Kidney tubule cell (primary cell): ENCODE results near the gene BRD3.
"Not testable (repeated sequence)": the region's sequence is repeated elsewhere in the genome, so short reads cannot be mapped to it uniquely, and the experiment has no call there.

Source experiments
- DNase-seq: peaks from one replicate; pipeline ENCODE4 v3.0.0-alpha.2; 2018; ENCODE audit warnings: low spot score

Gene BRD3

GRCh38 chr9:134067904-134068743 is at the start of gene BRD3:
TSS of gene BRD3 (minus strand) at chr9:134068026. CDS start at chr9:134053477, 14,549 bp downstream.
- peak; percentile 94 for DNase-seq

DNA sequence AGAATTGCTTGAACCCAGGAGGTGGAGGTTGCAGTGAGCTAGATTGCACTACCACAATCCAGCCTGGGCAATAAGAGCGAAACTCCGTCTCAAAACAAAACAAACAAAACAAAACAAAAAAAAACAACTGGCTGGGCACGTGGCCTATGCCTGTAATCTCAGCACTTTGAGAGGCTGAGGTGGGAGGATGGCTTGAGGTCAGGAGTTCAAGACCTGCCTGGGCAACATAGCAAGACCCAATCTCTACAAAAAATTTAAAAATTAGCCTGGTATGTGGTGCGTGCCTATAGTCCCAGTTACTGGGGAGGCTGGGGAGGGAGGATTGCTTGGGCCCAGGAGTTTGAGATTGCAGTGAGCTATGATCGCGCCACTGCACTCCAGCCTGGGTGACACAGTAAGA is 44.7 kb upstream of the BRD3 start:
- no peak for DNase-seq

DNA sequence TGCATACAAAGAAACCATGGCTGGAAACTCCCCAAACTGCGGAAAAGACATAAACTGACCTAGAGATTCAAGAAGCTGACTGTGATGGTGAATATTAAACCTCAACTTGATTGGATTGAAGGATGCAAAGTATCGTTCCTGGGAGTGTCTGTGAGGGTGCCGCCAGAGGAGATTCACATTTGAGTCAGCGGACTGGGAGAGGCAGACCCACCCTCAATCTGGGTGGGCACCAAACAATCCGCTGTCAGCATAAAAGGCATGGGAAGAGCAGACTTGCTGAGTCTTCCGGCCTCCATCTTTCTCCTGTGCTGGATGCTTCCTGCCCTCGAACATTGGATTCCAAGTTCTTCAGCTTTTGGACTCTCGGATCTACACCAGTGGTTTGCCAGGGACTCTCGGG is 43.2 kb upstream of the BRD3 start:
- no peak for DNase-seq

- no peak for DNase-seq
Measured at GRCh38 chr9:134103391-134103998, 35.7 kb upstream of the BRD3 start.

DNA sequence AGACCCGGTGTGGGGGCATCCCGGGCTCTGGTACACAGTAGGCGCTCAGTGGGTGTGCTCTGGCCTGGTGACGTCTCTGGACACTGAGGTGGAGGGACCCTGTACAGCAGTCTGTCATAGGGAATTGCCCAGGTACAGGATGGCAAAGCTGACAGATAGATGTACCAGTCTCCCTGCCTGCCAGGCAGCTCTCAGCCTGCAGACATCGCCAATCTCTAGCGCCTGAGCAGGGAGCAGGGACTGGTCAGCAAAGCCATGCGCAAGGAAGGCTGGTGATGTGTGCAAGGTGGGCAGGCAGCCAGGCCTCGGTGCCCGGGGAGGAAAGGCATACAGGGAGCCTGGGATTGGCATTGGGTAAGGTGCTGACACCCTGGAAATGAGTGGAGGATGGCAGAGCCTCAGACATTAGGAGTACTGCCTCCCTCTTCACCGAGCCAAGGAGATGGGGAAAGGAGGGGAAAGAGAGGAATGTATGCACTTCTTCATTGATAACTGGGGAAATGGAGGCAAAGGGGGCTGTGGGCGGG is 33.9 kb upstream of the BRD3 start:
- no peak for DNase-seq

- DNase-seq = not testable (repeated sequence)
Measured at GRCh38 chr9:134101133-134101532, 33.3 kb upstream of the BRD3 start.

GRCh38 chr9:134100040-134100439 is 32.2 kb upstream of the BRD3 start:
- DNase-seq = no peak

DNA sequence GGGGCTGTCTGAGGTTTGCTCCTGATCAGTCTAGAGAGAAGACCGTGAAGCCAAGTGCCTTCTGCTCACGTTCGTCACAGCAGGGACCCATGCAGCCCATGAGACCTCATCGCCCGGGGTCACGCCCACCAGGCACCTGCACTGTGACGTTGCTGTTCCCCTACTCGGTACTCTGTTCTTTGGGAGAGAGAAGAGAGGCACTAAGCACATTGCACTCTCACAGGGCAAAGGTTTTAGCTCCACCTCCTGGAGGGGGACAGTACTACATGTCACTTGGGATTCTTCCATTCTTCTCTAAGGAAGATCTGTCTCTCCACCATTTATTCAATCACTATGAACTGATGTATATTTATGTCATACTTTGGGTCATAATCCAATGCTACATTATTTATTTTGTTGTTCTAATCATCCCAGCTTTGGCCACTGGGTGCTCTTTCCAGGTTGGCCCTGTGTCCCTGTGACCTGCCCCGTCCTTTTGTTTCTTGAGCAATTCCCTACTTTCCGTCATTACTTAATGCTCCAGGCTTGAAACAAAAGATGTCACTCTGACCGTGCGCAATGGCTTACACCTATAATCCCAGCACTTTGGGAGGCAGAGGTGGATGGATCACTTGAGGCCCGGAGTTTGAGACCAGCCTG is 31.4 kb upstream of the BRD3 start:
- peak; percentile 56 for DNase-seq

DNA sequence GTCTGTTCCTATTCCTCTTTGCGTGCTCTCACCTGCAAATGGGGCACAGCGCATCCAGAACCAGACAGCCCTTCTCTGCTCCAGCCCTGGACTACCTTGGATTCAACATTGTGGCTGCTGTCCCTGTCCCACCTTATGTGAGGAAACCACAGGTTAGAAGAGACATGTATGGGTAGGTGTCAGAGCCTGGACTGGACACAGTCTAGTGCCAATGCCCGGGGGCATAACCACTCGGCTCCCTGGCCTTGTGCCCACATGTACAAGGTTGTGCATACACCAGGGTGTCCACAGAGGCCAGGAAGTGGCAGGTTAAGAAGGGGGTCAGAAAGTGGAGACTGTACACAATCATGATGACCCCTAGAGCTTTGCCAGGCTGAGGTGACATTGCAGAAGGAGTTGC is 22.1 kb upstream of the BRD3 start:
- DNase-seq = no peak

GRCh38 chr9:134088063-134088725 is 20.4 kb upstream of the BRD3 start:
- DNase-seq = no peak

- no peak for DNase-seq
Measured at GRCh38 chr9:134085674-134086073, 17.8 kb upstream of the BRD3 start.

DNA sequence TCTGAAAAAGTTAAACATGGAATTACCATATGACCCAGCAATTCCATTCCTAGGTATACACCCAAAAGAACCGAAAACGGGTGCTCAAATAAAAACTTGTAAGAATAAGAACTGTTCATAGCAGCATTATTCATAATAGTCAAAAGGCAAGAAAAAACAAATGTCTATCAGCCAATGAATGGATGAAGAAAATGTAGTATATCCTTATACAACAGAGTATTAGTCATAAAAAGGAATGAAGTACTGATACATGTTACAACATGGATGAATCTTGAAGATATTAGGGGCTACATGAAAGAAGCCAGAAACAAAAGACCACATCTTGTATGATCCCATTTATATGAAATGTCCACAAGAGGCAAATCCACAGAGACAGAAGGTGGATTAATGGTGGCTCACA is 15.6 kb upstream of the BRD3 start:
- DNase-seq = no peak

GRCh38 chr9:134076644-134077043 is 8.8 kb upstream of the BRD3 start:
- DNase-seq = no peak

DNA sequence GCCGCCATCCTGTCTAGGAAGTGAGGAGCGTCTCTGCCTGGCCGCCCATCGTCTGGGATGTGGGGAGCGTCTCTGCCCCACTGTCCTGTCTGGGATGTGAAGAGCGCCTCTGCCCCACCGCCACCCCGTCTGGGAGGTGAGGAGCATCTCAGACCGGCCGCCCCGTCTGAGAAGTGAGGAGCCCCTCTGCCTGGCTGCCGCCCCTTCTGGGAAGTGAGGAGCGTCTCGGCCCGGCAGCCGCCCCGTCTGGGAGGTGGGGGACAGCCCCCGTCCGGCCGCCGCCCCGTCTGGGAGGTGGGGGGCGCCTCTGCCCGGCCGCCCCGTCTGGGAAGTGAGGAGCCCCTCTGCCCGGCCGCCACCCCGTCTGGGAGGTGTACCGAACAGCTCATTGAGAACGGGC is 7.9 kb upstream of the BRD3 start:
- not testable (repeated sequence) for DNase-seq

DNA sequence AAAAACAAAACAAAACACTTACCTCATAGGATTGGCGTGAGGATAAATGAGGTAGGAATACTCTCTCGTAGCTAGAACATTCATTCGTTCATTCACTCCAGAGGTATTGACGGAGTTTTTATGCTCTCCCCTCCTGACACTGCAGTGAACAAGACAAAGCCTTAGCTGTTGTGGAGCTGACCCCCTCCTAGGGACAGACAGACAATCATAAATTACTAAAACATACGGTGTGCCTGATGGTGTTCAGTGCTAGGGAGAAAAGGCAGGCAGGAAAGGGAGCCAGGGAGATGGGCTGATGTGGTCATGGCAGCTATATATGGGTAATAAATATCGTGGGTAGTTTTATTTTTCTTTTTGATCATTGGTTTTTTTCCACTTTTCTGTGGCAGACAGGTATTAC is 5.7 kb upstream of the BRD3 start:
- no peak for DNase-seq

- not testable (repeated sequence) for DNase-seq
Measured at GRCh38 chr9:134072683-134073082, 4.9 kb upstream of the BRD3 start.

DNA sequence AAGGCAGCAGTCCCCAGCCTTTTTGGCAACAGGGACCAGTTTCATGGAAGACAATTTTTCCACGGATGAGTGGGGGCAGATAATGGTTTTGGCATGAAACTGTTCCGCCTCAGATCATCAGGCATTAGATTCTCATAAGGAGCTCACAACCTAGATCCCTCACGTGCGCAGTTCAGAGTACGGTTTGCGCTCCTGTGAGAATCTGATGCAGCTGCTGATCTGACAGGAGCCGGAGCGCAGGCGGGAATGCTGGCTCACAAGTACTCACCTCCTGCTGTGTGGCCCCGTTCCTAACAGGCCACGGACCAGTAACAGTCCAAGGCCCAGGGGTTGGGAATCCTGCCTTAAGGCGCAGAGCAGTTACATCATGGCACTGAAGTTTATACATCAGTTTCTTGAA is 3.3 kb upstream of the BRD3 start:
- DNase-seq = no peak

GRCh38 chr9:134069480-134070399 is 1.9 kb upstream of the BRD3 start:
- DNase-seq = no peak

- no peak for DNase-seq
Measured at GRCh38 chr9:134068744-134069479, 1.1 kb upstream of the BRD3 start.
